Measurements from ENCODE around the gene RND2. TPM values are rescaled to one million over a fixed set of nuclear protein-coding genes. Genes with fewer than 3 reads are reported as not detected.

Gene RND2
- total RNA-seq (2022; extraction: Qiagen RNA extraction; ENCODE audit: low read depth), result 0.10 to 0.16 TPM (median 0.12 TPM) in 5 replicates

GRCh38 chr17:43024407-43025289, at the start of gene RND2:
Gene RND2 (plus strand): TSS chr17:43025231. CDS start chr17:43025348, 117 bp downstream.

GRCh38 chr17:42979511-42980273, 45.3 kb upstream of the RND2 start, which contains the start of gene PTGES3L:
Gene PTGES3L (minus strand): TSS chr17:42980080. CDS start chr17:42980053, 27 bp downstream.

GRCh38 chr17:42980274-42980765, 44.7 kb upstream of the RND2 start, which contains the start of gene RUNDC1:
Gene RUNDC1 (plus strand): TSS chr17:42980565. CDS start chr17:42980577, 12 bp downstream.

GRCh38 chr17:42997984-42998938, 26.8 kb upstream of the RND2 start, which contains the start of gene RPL27:
Gene RPL27 (plus strand): TSS chr17:42998419. CDS start chr17:42998751, 332 bp downstream.

GRCh38 chr17:43006639-43007551, 18.1 kb upstream of the RND2 start, which contains the start of gene IFI35:
Gene IFI35 (plus strand): TSS chr17:43006784. CDS start chr17:43006948, 164 bp downstream.

GRCh38 chr17:43021741-43022512, 3.1 kb upstream of the RND2 start, which contains the start of gene VAT1:
Gene VAT1 (minus strand): TSS chr17:43022385. CDS start chr17:43022322, 63 bp downstream.

Other genes with a start within 250 kb of the RND2 start
- 0.56 to 2.4 TPM (median 1.6 TPM) in 5 replicates for gene WNK4, start 244.6 kb upstream of the RND2 start, total RNA-seq (2022; extraction: Qiagen RNA extraction; ENCODE audit: low read depth)
- gene COA3, start 226.5 kb upstream of the RND2 start, total RNA-seq (2022; extraction: Qiagen RNA extraction; ENCODE audit: low read depth), result 118 to 145 TPM (median 129 TPM) in 5 replicates
- 0.05 to 0.28 TPM (median 0.05 TPM) in 4 of 5 replicates, not detected in the other for gene CNTD1, start 226.4 kb upstream of the RND2 start, total RNA-seq (2022; extraction: Qiagen RNA extraction; ENCODE audit: low read depth)
- 77.4 to 103 TPM (median 83.0 TPM) in 5 replicates for gene BECN1, start 200.9 kb upstream of the RND2 start, total RNA-seq (2022; extraction: Qiagen RNA extraction; ENCODE audit: low read depth)
- gene PSME3, start 191.8 kb upstream of the RND2 start, total RNA-seq (2022; extraction: Qiagen RNA extraction; ENCODE audit: low read depth), result 239 to 264 TPM (median 256 TPM) in 5 replicates
- 1.9 to 3.0 TPM (median 2.2 TPM) in 5 replicates for gene AOC2, start 180.7 kb upstream of the RND2 start, total RNA-seq (2022; extraction: Qiagen RNA extraction; ENCODE audit: low read depth)
- gene AOC3, start 174.0 kb upstream of the RND2 start, total RNA-seq (2022; extraction: Qiagen RNA extraction; ENCODE audit: low read depth), result 0.99 to 2.0 TPM (median 1.5 TPM) in 5 replicates
- not detected in 5 replicates for gene G6PC1, start 124.4 kb upstream of the RND2 start, total RNA-seq (2022; extraction: Qiagen RNA extraction; ENCODE audit: low read depth)
- gene AARSD1, start 60.8 kb upstream of the RND2 start, total RNA-seq (2022; extraction: Qiagen RNA extraction; ENCODE audit: low read depth), result 45.7 to 63.2 TPM (median 55.6 TPM) in 5 replicates
- gene PTGES3L, start 45.2 kb upstream of the RND2 start, total RNA-seq (2022; extraction: Qiagen RNA extraction; ENCODE audit: low read depth), result 0.84 to 1.5 TPM (median 0.89 TPM) in 5 replicates
- gene RUNDC1, start 44.7 kb upstream of the RND2 start, total RNA-seq (2022; extraction: Qiagen RNA extraction; ENCODE audit: low read depth), result 21.4 to 22.5 TPM (median 21.9 TPM) in 5 replicates
- gene RPL27, start 26.8 kb upstream of the RND2 start, total RNA-seq (2022; extraction: Qiagen RNA extraction; ENCODE audit: low read depth), result 2,855 to 3,764 TPM (median 2,988 TPM) in 5 replicates
- 16.9 to 21.8 TPM (median 17.9 TPM) in 5 replicates for gene IFI35, start 18.4 kb upstream of the RND2 start, total RNA-seq (2022; extraction: Qiagen RNA extraction; ENCODE audit: low read depth)
- gene VAT1, start 2.8 kb upstream of the RND2 start, total RNA-seq (2022; extraction: Qiagen RNA extraction; ENCODE audit: low read depth), result 214 to 226 TPM (median 218 TPM) in 5 replicates
- gene BRCA1, start 100.1 kb downstream of the RND2 start, total RNA-seq (2022; extraction: Qiagen RNA extraction; ENCODE audit: low read depth), result 23.8 to 30.9 TPM (median 30.3 TPM) in 5 replicates
- gene NBR1, start 146.0 kb downstream of the RND2 start, total RNA-seq (2022; extraction: Qiagen RNA extraction; ENCODE audit: low read depth), result 38.9 to 52.0 TPM (median 47.8 TPM) in 5 replicates
- gene TMEM106A, start 186.6 kb downstream of the RND2 start, total RNA-seq (2022; extraction: Qiagen RNA extraction; ENCODE audit: low read depth), result 1.0 to 1.6 TPM (median 1.4 TPM) in 5 replicates
- not detected in 5 replicates for gene CCDC200, start 203.4 kb downstream of the RND2 start, total RNA-seq (2022; extraction: Qiagen RNA extraction; ENCODE audit: low read depth)
- gene RNU2-1, start 208.7 kb downstream of the RND2 start, total RNA-seq (2022; extraction: Qiagen RNA extraction; ENCODE audit: low read depth), result not detected in 5 replicates